Inflammatory macrophage (primary cell): Measurements from ENCODE around the gene RXFP4.
"Not testable (repeated sequence)": the region's sequence is repeated elsewhere in the genome, so short reads cannot be mapped to it uniquely, and the experiment has no call there.

ENCODE experiments used
- DNase-seq, 2 donors: peaks; one replicate each; pipeline ENCODE4 v3.0.0-alpha.2; 2020 to 2022

The RXFP4 gene

GRCh38 chr1:155978973-155979429, 37.6 kb downstream of the RXFP4 start:
- peak; percentile 56 to 62 for DNase-seq

GRCh38 chr1:155979597-155980343, 38.3 kb downstream of the RXFP4 start:
- DNase-seq: peak in 1 of 2 donors; percentile 29

- peak; percentile 79 to 82 for DNase-seq
Measured at GRCh38 chr1:155981266-155982088, 40.0 kb downstream of the RXFP4 start.

GRCh38 chr1:155982106-155982505, 40.7 kb downstream of the RXFP4 start:
- DNase-seq: no peak

- no peak for DNase-seq
Measured at GRCh38 chr1:155983191-155984024, 42.0 kb downstream of the RXFP4 start.

GRCh38 chr1:155984341-155984740, 42.9 kb downstream of the RXFP4 start:
- DNase-seq: no peak

GRCh38 chr1:155984903-155985645, 43.6 kb downstream of the RXFP4 start:
- not testable (repeated sequence) for DNase-seq

- peak; percentile 91 for DNase-seq
Measured at GRCh38 chr1:155989242-155990004, 48.0 kb downstream of the RXFP4 start.

GRCh38 chr1:155990005-155990739, 48.7 kb downstream of the RXFP4 start:
- DNase-seq: peak; percentile 94 to 97
